GM21390 (cell line): Measurements from ENCODE around the gene OSGIN1.
A peak's percentile ranks its signal among the peaks of the same experiment; 100 is the strongest.

ENCODE experiments used
- ATAC-seq: cut with Tn5 transposase; IDR thresholded peaks from one replicate; pipeline ENCODE4 v1.9.1; 2021; ENCODE audit not compliant: unreplicated experiment

Gene OSGIN1

DNA sequence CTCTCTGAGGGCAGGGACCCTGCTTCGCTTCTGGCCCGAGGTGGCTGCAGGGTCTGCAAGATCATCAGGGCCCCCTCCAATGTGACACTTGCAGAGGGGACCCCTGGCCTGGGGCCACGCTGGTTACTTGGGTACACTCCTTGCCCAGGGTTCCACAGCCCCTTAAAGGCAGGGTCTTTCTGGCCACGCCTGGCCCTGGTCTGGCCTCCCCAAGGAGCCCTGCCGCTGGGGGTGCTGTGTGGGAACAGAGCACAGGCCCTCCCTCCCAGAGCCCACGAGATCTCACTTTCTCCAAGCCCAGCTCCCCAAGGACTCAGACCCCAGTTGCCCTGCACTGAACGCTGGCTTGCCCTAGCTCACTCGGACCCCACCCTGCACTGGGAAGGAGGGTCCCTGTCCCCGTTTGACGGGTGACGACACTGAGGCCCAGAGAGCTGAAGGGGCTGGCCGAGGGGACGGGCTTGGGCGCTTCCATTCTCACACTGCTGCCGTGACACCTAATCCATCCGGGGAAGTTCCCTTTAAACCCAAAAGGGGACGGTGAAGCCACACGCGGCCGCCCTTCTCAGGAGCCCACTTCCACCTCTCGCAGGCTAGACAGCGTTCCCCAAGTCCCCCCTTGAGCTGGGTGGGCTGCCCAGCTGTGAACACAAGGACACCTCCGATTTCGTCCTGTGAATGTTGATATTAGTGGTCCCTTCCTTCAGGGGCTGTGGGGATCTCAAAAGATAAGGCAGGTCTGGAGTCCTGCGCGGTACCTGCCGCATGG is 26.9 kb upstream of the OSGIN1 start:
- no peak for ATAC-seq

DNA sequence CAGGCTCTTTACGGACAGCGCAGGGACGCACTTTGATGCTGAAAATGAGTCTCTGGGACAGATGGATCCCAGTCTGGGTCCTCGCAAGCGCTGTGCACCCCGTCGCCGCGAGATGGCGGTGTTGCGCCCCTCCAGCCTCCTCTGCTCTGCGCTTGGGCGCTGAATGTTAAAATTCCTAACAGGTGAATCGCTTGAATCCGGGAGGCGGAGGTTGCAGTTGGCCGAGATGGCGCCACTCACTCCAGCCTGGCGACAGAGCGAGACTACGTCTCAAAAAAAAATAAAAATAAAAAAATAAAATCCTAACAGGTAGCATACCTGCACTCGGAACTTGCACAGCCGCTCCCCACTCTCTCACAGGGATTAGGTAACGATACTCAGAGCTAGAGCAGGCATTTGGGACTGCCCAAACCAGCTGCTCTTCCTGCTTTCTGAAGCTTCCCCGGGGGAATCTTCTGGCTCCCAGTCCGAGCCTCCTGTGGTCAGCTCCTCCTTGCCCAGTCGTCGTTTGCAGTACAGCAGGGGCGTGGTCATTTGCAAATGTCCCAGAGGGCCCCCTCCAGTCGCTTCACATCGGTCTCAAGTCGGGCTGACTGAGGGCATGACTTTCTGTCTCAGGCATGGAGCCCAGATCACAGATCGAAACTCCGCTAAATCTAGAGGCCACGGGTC is 26.2 kb upstream of the OSGIN1 start:
- ATAC-seq: peak; percentile 64

DNA sequence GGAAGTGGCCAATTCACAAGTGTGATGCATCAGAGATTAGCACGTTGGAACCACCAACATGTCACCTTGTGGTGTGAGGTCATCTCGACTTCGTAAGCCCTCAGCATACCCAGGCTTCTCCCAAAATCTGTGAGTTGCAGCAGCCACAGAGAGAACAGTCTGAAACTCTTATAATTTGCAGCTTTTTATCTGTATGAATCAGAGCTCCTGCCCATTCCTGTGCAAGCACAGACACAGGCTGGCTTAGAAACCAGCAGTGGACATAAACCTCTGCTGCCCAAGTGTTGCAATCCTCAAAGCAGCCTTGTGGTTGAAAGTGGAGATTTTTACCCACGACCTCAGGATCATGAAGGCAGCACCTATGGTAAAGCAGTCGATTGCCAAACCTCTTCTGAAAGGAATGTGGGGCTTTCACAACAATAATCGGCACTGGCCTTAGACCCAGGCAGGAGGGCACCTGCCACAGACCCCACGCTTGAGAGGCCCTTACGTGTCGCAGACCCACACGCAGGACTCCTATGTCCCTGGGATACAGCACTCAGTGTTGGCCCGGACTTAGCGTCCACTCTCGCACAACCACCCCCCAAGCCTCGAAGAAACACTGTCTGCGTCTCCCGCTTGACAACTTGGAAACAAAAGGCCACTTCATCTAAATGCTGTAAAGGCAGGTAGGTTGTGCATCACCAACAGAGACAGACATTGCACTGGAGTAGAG is 24.5 kb upstream of the OSGIN1 start:
- ATAC-seq: no peak

DNA sequence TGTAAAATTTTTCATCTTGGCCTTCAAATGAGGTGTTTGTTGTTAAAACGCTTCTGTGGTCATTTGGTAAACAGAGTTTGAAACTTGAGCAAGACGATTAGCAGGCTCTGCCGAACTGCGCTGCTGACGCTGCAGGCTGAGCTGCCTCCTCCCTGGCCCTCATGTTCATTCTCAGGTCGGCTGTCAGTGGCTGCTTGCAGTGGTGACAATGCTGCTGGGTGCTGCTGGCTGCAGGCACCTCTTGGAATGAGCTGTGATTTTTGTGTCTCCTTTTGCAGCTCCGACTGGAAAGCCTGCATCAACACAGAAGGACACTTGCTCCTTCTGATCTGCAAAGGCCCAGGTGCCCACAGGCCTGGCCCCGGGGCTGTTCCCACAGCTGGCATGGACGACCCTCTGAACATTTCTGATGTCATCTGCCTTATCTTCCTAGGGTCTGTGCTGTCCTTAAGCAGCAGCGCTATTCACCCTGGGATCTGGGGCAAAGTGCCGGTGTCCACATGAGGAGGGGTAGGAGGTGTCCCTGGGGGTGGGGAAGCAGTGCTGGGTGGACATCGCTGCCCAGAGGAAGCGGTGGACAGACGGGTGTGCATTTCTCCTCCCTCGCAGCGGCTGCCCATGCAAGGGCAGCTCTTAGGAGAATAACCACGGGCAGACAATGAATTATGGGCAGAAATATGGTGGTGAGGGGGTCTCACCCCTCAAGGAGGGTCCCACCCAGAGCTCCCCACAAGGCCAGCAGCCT is 23.1 kb upstream of the OSGIN1 start:
- ATAC-seq: no peak

DNA sequence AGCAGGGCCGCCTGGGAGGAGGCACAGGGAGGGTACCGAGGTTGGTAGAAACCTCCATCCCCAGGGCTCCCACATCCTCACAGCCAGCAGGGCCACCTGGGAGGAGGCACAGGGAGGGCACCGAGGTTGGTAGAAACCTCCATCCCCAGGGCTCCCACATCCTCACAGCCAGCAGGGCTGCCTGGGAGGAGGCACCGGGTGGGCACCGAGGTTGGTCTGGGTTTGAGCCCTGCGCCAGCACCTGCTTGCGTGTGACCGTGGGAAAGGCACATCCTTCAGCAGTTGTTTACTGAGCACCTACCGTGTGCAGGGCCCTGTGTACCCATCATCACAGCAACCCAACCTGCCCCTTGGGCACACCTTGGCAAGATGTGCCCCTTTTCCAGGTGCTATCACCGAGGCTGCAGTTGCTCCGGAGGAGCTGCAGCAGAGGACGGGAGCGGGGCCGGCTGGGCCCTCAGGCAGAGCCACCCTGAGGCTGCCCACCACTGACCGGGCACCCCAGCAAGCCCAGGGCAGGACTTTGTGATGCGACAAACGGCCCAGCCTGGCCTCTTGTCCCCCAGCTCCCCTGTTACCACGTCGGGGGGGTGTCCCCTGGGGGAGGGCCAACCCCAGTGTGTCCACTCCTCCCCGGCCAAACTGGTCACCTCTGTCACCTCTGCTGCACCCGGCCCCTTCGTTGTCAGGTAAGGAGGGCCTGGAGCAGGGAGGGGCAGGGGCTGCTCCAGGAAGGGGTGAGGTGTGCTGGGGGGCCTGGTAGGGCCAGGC is 22.1 kb upstream of the OSGIN1 start:
- ATAC-seq: no peak

DNA sequence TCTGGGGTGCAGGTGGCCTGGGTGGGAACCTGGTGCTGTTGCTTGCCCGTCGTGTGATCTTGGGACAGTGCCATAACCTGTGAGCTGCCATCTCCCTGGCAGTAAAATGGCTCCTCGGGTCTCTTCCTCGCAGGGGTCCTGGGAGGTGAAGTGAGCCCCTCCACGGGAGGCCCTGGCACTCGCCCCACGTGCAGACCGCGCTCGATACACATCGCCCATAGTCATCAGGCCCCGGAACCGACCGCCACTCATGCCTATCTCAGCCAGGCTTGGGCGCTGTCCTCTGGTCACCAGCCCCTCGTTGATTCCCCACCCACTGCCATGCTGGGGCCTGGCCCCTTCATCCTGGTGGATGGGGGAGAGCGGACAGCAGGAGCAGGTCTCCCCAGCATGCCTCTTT is 21.5 kb upstream of the OSGIN1 start:
- ATAC-seq: no peak

DNA sequence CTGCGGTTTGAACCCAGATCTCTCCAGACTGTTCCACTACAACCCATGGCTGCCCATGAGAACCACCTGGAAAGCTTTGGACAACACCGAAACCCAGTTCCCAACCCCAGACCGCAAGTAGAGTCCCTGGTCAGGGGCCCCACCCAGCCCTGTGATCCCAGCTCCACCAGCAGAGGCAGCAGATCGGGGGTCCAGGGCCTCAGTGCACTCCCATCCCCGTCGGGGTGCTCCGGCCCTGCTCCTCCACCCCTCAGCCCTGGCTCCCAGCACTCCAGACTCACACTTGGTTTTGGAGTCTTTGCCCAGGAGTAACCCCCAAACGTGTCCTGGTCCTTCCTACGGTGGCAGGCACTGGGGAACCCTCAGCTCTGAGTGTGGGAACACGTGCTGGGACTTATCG is 20.7 kb upstream of the OSGIN1 start:
- no peak for ATAC-seq

DNA sequence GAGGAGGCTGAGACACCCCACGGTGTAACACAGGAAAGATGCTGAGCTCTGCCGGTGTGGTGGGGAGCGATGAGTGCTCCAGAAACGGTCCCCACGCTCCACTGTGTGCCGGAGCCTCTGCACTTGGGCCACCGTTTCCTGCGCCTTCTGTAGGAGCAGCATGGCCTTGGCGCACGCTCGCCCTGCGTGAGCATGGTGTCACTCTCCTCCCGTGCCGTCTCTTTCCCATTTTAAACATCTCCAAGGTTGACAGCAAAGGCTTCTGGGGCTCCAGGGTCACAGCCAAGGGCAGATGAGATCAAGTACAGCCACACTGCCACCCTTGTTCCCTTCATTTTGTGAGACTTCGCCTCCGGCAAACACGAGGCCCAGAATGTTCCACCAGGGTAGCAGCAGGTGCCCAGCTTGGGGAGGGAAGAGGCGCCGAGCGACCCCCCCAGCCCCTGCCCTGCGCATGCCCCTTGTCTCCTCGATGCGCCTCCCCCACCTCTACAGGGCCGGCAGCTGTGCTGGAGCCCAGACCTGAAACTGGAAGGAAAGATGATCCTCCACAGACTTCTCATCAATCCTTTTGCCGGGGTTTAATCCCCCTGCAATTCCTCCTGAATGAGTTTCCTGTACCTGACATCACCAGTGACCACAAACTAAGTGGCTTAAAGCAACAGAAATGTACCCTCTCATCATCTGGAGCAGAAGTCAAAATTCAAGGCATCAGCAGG is 19.9 kb upstream of the OSGIN1 start:
- no peak for ATAC-seq

DNA sequence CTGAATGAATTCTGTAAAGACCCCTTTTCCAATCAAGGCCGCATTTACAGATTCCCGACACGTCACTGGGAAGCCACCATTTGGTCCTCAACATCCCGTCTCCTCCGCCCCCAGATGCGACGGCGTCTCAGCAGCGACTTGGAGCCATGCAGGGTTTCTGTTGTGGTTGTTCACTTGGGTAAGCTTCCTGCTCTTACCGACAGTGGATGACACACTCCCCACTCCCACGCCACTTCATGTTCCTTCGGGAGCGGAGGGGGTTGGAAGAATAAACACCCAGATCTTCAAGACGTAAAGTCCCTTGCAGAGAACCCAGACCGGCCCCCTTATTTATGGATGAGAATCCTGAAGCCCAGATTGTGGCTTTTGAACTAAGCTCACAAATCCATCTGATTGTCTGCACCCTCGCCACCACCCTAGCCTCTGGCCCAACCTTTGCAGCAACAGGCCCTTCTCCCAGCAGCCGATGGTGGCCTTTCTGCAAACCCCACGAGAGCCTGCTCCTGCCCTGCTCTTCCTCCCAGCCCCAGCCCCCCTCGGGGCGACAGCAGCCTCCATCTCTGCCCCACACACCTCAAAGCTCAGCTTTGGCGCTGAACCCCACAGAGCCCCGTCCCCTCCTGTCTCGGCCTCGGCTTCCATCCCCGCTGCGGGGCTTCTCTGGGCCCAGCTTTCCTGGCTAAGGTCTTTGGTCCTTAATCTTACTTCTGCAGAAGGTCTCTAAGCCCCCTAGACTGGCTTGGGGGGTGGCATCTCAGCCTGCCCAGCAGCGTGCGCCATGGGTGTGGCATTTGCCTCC is 19.0 kb upstream of the OSGIN1 start:
- no peak for ATAC-seq

DNA sequence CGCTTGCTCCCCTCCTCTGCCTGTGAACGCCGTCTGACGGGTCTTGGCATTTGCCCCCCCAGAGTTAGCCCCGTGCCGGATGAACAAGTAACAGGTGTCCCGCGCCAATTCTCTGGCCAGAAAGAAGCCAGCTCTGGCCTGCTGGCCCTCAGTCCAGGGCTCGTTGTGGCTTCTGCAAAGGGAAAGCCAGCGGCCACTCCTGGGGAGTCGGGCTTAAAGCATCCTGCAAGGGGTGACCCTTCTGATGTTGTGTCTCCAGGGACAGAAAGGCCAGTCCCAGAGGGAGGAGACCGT is 18.4 kb upstream of the OSGIN1 start:
- no peak for ATAC-seq

DNA sequence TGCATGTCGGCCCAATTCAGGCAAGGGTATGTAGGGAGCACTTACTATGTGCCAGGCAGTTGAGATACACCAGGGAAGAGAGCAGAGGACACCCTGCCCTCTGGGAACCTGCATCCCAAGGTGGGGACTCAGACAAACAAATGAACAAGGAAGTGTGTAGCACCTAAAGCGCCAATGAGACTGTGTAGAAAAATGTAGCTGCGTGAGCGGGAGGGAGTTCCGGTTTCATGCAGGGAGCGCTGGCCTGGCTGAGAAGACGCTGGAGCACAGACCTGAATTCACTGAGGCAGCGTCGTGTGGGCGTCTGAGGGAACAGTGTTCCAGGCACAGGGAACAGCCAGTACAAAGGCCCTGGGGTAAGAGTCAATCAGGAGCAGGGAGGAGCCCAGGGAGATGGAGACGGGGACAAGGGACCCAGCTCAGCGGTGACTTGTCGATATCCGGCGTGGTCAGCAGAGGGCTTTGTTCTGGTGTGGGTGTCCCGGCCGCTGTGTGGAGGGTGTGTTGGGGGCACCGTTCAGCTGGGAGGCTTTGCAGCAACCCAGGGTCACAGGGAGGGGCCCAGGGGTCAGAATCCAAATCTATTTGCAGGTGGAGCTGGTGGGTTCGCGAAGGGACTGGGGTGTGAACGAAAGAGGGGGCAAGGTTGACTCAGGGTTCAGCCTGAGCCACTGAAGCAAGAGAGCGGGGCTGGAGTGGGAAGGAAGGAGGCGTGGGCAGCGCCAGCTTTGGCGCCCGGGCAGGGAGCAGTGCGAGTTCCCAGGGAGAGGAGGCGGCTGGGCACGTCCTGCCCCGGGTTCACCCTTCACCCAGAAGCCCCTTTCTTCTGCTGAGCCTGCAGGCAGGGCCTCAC is 17.8 kb upstream of the OSGIN1 start:
- ATAC-seq: no peak

DNA sequence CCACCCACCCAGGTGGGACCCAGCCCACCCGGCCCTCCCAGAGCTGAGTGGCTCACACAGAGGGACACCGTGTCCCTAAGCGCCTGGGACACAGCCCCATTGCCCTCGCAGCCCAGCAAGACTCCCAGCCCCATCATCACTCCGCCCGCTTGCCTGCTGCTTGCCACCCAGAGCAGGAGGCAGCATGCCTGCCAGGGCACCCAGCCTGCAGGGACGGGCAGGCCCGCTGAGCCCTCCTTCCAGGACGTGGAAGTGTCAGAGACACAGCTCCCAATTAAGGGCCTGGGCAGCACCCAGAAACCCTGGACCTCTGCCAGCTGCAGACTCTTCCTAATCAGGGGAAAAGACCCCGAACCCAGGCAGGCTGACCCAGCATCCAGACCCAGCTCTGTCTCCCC is 17.2 kb upstream of the OSGIN1 start:
- ATAC-seq: no peak

DNA sequence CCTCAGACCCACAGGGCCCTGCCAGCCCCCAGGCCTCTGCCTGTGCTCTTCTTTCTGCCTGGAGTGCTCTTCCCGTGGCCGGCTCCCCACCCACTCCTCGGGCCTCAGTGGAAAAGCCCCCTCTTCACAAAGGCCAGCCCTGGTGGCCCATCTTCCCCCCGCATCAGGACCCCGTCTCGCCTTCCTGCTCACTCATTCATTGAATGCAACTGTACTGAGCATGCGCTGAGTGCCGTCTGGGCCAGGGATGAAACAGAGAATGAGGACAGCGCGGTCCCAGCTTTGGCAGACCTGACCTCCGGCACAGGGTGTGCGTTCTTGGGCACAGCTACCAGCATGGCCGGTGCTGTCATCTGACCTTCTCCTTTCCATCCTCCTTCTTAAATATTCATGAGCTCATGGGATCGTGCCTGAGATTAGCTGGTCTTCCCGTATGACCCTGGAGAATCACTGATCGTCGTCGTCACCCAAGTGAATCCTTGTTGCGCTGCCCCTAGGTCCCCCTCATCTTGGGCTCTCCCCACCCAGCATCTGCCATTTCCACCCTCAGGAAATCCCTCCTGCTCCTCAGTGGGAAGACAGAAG is 16.4 kb upstream of the OSGIN1 start:
- no peak for ATAC-seq

DNA sequence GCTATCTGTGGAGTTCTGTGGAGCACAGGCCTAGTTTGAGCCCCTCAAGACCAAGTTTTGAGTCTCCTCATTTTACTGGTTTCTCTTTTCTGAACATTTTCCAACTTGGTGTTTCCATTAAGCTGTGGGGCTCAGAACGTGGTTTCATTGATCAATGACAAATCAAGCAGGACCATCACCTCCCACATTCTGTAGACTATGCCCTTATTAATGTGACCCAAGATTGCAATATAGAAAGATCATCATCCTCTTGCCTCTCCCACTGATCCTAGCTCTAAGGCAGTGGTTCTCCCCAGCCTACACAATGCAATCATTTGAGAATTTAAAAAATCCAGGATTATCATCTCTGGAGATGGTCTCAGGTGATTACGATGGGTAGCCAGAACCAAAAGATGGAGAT is 15.8 kb upstream of the OSGIN1 start:
- no peak for ATAC-seq

DNA sequence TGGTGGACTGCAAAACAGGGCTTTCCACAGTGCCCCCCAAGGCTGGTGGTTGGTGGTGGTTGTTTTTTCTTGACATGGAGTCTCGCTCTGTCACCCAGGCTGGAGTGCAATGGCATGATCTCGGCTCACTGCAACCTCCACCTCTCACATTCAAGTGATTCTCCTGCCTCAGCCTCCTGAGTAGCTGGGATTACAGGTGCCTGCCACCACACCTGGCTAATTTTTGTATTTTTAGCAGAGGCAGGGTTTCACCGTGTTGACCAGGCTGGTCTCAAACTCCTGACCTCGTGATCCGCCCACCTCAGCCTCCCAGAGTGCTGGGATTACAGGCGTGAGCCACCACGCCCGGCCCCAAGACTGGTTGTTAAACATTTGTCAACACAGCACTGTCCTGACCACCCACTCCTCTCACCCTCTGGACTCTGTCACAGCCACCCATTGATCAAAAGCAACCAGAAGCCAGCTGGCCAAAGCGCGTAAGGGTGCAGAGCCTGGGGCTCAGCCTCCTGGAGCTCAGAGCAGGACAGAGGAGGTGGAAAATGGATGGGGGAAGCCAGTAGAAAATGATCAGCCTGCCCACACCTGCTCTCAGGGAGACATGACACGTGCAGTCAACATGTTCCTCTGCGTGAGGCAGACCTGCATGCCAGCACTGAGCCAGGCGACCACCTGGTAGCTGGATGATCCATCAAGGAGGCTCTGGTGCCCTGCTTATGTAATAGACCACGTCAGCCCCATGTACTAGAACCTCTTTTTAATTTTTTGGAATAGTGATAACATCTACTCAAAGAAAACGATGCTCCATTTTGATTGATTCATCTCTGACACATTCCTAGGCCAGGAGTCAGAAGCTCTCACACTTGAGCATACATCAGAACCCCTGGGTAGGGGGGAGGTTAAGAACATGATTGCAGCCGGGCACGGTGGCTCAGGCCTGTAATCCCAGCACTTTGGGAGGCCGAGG is 14.8 kb upstream of the OSGIN1 start:
- ATAC-seq: no peak

DNA sequence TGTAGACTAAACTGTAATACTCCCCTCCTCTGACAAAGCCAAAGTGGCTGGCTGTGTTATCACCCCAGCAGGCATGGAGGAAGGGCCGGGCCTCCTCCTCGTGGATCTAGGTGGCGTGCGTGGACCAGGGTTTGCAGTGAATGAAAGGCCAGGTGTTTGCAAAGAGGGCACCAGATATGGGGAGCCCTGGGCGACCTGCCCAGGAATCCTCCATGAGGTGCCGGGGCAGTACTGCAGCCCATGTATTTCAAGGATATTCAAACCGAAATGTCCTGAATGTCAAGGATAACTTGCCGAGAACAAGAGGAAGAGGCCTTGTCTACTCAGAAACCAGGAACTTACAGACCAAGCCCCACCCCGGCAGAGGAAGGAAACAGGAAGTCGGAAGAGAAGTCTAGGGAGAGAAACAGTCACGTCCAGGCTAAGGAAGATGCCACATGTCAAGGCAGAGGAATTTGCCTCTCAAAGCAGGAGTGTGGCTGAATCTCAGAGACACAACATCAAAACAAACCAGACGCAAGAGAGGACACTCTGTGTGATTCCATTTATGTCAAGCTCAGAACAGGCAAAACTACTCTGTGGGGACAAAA is 13.7 kb upstream of the OSGIN1 start:
- no peak for ATAC-seq

DNA sequence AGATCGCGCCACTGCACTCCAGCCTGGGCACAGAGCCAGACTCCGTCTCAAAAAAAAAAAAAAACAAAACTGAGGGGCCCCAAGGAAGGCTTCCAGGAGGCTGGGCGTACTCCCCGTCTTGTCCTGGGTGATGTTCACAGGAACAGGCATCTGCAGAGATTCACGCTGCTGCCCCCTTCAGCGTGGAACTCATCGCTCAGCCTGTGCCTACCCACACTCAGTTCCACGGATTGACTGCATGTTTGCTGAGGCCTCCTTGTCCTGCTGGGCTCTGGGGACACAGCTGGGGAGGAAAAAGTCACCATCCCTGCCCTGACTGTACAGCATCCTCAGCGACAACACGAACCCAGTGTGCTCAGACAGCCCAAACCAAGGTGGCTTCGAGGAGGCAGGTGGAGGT is 12.9 kb upstream of the OSGIN1 start:
- ATAC-seq: no peak
